Measurements from ENCODE around the gene SOCS6.
A peak's percentile ranks its signal among the peaks of the same experiment; 100 is the strongest.

DNA sequence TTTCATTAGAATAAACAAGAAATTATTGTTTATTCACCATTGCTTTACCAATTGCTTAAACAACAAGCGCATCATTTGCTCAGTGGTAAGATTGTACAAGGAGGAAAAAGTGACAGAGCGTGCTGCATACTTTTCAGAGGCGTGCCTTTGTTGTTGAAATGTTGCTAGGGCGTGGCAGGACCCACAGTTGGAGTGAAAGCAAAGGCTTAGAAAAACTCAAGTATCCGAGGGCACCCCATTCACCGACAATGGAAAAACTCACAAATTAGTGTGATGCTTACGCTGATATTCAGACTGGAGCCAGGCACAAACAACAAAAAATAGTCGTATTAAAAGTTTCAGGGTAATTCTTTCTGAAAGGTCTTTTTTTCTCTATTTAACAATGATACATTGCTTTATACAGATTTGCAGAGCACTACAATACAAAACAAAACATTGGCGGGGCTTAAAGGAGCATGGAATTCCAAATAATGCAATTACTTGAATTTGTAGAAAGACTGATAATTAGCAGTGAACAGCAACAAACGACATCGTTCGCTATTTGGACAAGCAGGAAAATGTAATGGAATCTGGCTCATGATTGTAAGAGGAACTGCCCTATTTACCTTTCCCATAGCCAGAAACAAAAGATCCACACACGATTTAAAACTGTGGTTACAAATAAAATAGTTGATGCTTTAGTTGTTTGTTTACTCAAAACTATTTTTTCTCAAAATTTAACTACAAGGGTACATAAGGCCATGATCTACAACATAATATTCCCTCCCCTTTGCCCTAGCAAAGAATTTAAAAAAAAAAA is 45.5 kb upstream of the SOCS6 start:
- TF ChIP-seq, protein P1, sequence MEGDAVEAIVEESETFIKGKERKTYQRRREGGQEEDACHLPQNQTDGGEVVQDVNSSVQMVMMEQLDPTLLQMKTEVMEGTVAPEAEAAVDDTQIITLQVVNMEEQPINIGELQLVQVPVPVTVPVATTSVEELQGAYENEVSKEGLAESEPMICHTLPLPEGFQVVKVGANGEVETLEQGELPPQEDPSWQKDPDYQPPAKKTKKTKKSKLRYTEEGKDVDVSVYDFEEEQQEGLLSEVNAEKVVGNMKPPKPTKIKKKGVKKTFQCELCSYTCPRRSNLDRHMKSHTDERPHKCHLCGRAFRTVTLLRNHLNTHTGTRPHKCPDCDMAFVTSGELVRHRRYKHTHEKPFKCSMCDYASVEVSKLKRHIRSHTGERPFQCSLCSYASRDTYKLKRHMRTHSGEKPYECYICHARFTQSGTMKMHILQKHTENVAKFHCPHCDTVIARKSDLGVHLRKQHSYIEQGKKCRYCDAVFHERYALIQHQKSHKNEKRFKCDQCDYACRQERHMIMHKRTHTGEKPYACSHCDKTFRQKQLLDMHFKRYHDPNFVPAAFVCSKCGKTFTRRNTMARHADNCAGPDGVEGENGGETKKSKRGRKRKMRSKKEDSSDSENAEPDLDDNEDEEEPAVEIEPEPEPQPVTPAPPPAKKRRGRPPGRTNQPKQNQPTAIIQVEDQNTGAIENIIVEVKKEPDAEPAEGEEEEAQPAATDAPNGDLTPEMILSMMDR (IDR thresholded peaks at IDR 0.05) = no peak
- TF ChIP-seq POLR2AphosphoS5 (IDR thresholded peaks at IDR 0.05) (peak in 2 of 3 donors; percentile 8 to 48), POLR2A (IDR thresholded peaks at IDR 0.05) (no peak)
